Epithelial cell of proximal tubule (primary cell): ENCODE measurements around the gene SLC46A1. TPM values are rescaled to one million over a fixed set of nuclear protein-coding genes. Genes with fewer than 3 reads are reported as not detected.

Experiments used
- DNase-seq: peaks from one replicate; pipeline ENCODE4 v3.0.0-alpha.2; 2011; ENCODE audit warnings: low read depth
- H3K4me3 ChIP-seq: 2 replicates; pipeline ENCODE4 v1.5.1; 2011; ENCODE audit warnings: low read depth, mild to moderate bottlenecking, low read length
- total RNA-seq: library from RNA; depleted of rRNA; stranded (reverse); fragments of >200 nt; gene quantifications from 2 replicates; pipeline ENCODE4 v1.2.3, GENCODE V29; 2015
- TF ChIP-seq, protein P1 (sequence below): conservative IDR thresholded peaks from 2 replicates; pipeline ENCODE4 v1.5.1; 2012; ENCODE audit warnings: low read depth, mild to moderate bottlenecking, low read length

Gene SLC46A1
- total RNA-seq, 1 donor from 2014 or later = 2.8 TPM

DNA sequence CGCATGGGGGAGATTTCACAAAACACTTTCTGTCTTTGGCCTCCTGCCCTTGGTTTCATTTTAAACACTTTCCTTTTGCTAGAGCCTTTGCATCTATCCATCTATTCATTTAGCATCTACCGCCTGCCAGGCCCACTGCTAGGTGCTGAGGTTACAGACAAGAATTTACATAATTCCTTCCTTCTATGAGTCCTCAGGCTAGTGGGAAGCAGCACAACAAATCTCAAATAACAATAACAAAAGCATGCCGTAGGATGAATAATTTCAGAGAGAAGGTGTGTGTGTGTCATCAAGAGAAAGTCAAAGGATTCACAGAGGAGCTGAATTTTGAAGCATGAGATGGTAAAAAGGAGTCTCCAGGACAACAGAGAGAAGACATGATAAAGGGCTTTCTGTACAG is 6.1 kb upstream of the SLC46A1 start:
- no peak overlapping the region for H3K4me3 ChIP-seq
- TF ChIP-seq, protein P1, sequence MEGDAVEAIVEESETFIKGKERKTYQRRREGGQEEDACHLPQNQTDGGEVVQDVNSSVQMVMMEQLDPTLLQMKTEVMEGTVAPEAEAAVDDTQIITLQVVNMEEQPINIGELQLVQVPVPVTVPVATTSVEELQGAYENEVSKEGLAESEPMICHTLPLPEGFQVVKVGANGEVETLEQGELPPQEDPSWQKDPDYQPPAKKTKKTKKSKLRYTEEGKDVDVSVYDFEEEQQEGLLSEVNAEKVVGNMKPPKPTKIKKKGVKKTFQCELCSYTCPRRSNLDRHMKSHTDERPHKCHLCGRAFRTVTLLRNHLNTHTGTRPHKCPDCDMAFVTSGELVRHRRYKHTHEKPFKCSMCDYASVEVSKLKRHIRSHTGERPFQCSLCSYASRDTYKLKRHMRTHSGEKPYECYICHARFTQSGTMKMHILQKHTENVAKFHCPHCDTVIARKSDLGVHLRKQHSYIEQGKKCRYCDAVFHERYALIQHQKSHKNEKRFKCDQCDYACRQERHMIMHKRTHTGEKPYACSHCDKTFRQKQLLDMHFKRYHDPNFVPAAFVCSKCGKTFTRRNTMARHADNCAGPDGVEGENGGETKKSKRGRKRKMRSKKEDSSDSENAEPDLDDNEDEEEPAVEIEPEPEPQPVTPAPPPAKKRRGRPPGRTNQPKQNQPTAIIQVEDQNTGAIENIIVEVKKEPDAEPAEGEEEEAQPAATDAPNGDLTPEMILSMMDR = no peak
- DNase-seq = no peak

DNA sequence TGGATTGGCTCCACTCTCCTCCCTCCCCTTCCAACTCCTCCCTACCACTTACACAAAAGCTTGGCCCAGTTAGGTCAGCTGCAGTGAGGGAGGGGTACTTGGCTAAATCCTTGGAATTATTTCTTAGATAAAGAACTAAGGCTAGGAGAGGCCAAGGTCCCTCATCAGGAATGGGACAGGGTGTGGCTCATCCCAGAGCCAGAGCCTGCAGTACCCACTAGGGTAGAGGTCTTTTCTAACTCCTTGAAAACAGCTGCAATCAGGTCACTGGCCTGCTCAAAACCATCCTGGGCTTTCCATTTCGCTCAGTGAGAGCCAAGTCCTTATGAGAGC is 1.9 kb upstream of the SLC46A1 start:
- DNase-seq = no peak
- TF ChIP-seq, protein P1 = no peak
- H3K4me3 ChIP-seq = no peak overlapping the region

DNA sequence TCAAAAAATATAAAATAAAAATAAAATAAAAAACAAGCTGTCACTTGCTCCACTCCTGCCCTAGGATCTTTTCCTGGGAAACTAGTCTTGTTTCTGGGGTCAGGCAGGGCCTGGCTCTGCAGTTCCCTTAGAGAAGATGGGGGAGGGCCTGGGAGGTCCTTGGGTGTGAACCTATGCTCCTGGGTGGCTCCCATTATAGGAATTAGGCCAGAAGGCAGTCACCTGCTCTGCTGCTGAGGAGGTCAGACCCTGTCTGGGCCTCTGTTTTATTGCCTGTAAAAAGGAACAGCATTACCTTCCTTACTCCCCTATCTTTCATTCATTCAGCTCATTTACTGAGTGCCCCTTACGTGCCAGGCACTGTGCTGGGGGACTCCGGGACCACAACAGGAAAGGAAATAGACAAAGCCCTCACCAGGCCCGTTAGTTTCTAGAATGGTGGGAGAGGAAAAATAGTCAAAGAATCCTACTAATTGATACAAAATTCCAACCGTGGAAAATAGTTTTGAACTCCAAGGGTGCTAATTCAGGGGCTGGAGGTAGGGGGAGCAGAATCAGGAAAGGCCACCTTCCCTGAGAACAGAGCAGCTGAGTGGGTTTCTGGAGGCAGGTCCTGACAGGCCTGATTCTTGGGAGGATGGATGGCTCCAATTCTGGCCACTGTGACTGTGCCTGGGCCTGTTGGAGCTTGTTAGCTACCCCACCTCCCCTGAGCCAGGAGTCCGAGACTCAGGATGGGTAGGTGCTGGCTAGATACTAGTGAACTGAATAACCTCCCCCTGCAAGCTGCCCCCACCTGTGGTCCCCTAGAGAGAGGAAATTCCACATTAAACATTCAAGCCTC is 1.3 kb upstream of the SLC46A1 start:
- H3K4me3 ChIP-seq = no peak overlapping the region
- TF ChIP-seq, protein P1 = no peak
- DNase-seq = no peak

DNA sequence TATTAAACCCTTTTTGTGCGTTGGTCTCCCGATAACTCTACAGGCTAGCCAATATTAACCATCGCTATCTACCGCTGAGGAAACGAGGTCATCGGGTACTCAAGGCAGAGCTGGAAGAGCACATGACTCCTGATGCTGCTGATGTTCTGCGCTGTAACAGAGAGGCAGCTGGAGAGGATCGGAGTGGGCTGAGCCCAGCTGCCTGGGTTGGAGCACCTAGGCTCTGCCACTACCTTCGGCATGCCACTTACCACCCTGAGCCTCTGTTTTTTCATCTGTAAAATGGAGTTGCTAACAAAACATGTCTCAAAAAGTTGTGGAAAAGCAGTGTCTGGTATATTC is 432 bp upstream of the SLC46A1 start:
- DNase-seq = no peak
- TF ChIP-seq, protein P1 = no peak
- peak overlapping the region; percentile 62 for H3K4me3 ChIP-seq

DNA sequence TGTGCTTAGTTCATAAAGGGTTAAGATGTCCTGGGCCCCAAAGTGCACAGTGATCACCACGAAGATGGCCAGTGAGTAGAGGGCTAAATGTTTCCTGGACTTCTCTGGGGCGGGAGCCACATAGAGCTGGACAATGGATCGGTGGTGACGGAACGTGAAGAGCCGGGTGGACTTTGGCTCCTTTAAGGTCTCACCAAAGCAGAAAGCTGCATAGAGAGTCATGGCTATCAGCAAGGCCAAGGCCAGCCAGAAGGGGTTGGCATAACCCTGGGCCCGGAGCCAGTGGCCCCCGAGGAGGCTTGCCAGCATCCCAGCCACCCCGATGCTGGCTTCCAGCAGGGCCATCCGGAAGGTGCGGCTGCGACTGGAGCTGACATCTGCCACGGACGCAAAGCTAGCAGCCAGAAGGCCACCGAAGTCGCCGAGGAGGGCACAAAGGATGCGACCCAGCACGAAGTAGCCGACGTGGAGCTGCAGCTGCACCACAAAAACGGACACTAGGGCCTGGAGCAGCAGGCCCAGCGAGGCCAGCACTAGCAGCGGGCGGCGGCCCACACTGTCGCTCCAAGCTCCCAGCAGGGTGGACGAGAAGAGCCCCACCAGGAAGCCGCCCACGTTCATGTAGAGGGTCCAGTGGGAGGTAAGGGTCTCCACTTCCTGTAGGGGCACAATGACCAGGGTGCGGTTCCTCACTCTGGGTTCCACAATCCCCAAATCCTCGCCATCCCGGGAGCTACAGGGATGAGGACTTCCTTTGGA is 1.0 kb downstream of the SLC46A1 start:
- TF ChIP-seq, protein P1 = no peak
- no peak for DNase-seq
- H3K4me3 ChIP-seq = peak overlapping the region; percentile 62

DNA sequence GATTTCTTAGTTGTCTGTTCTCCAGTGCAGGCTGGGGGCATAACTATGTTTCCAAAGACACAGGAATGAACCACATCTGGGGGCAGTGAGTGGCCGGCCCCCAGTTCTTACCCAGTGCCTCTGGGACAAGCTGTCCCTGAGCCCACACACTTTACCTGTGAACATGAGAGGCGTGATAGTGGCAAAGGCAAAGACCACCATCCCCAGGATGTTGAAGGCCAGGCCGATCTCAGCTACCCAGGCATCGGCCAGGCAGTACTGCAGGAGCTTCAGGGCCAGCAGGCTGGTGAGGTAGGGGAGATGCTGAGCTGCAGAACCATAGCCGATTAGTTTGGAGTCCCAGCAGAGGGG is 1.6 kb downstream of the SLC46A1 start:
- no peak overlapping the region for H3K4me3 ChIP-seq
- no peak for DNase-seq
- TF ChIP-seq, protein P1 = no peak
